Measurements from ENCODE around the gene EHMT1. TPM values are rescaled to one million over a fixed set of nuclear protein-coding genes. Genes with fewer than 3 reads are reported as not detected.

The EHMT1 gene
- total and polyA plus RNA-seq, 2 experiments from 2014 or later, result 162 to 177 TPM

DNA sequence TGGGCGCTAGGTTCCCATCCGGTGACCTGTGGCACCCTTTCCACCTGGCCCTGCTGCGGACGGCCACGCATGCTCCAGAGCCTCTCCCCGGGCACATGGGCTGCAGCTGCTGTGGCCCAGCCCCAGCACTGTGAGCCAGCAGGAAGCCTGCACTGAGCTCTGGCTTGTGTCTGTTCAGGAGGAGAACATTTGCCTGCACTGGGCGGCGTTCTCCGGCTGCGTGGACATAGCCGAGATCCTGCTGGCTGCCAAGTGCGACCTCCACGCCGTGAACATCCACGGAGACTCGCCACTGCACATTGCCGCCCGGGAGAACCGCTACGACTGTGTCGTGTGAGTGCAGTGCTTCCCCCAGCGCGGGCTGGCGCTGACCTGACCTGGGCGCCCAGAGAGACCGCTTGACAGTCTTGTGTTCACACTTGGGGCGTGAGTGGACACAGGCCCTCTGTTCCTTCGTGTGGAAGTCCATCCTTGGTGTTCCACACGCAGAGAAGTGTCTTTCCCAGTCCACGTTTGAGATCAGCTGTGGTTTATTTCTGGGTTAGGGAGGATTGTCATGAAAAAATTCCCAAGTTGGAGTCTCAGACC lies 192.6 kb downstream of the EHMT1 start (continued):
- TF ChIP-seq, protein P1, sequence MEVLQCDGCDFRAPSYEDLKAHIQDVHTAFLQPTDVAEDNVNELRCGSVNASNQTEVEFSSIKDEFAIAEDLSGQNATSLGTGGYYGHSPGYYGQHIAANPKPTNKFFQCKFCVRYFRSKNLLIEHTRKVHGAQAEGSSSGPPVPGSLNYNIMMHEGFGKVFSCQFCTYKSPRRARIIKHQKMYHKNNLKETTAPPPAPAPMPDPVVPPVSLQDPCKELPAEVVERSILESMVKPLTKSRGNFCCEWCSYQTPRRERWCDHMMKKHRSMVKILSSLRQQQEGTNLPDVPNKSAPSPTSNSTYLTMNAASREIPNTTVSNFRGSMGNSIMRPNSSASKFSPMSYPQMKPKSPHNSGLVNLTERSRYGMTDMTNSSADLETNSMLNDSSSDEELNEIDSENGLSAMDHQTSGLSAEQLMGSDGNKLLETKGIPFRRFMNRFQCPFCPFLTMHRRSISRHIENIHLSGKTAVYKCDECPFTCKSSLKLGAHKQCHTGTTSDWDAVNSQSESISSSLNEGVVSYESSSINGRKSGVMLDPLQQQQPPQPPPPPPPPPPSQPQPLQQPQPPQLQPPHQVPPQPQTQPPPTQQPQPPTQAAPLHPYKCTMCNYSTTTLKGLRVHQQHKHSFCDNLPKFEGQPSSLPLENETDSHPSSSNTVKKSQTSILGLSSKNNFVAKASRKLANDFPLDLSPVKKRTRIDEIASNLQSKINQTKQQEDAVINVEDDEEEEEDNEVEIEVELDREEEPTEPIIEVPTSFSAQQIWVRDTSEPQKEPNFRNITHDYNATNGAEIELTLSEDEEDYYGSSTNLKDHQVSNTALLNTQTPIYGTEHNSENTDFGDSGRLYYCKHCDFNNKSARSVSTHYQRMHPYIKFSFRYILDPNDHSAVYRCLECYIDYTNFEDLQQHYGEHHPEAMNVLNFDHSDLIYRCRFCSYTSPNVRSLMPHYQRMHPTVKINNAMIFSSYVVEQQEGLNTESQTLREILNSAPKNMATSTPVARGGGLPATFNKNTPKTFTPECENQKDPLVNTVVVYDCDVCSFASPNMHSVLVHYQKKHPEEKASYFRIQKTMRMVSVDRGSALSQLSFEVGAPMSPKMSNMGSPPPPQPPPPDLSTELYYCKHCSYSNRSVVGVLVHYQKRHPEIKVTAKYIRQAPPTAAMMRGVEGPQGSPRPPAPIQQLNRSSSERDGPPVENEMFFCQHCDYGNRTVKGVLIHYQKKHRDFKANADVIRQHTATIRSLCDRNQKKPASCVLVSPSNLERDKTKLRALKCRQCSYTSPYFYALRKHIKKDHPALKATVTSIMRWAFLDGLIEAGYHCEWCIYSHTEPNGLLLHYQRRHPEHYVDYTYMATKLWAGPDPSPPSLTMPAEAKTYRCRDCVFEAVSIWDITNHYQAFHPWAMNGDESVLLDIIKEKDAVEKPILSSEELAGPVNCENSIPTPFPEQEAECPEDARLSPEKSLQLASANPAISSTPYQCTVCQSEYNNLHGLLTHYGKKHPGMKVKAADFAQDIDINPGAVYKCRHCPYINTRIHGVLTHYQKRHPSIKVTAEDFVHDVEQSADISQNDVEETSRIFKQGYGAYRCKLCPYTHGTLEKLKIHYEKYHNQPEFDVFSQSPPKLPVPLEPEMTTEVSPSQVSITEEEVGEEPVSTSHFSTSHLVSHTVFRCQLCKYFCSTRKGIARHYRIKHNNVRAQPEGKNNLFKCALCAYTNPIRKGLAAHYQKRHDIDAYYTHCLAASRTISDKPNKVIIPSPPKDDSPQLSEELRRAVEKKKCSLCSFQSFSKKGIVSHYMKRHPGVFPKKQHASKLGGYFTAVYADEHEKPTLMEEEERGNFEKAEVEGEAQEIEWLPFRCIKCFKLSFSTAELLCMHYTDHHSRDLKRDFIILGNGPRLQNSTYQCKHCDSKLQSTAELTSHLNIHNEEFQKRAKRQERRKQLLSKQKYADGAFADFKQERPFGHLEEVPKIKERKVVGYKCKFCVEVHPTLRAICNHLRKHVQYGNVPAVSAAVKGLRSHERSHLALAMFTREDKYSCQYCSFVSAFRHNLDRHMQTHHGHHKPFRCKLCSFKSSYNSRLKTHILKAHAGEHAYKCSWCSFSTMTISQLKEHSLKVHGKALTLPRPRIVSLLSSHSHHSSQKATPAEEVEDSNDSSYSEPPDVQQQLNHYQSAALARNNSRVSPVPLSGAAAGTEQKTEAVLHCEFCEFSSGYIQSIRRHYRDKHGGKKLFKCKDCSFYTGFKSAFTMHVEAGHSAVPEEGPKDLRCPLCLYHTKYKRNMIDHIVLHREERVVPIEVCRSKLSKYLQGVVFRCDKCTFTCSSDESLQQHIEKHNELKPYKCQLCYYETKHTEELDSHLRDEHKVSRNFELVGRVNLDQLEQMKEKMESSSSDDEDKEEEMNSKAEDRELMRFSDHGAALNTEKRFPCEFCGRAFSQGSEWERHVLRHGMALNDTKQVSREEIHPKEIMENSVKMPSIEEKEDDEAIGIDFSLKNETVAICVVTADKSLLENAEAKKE (CRISPR knock-in tag; IDR thresholded peaks at IDR 0.05), result no peak
- TF ChIP-seq STAT1 (IDR thresholded peaks at IDR 0.05; ENCODE audit: unreplicated experiment), result no peak
- no peak for TF ChIP-seq EZH2phosphoT487 (IDR thresholded peaks at IDR 0.05; ENCODE audit: unreplicated experiment)
- TF ChIP-seq ZNF114 (CRISPR knock-in tag; IDR thresholded peaks at IDR 0.05), result no peak
- TF ChIP-seq NANOG (IDR thresholded peaks at IDR 0.05; ENCODE audit: borderline replicate concordance), result no peak
- no peak for TF ChIP-seq CREB1 (CRISPR knock-in tag; IDR thresholded peaks at IDR 0.05; ENCODE audit: low read depth)
- TF ChIP-seq JUNB (IDR thresholded peaks at IDR 0.05; ENCODE audit: unreplicated experiment), result no peak

DNA sequence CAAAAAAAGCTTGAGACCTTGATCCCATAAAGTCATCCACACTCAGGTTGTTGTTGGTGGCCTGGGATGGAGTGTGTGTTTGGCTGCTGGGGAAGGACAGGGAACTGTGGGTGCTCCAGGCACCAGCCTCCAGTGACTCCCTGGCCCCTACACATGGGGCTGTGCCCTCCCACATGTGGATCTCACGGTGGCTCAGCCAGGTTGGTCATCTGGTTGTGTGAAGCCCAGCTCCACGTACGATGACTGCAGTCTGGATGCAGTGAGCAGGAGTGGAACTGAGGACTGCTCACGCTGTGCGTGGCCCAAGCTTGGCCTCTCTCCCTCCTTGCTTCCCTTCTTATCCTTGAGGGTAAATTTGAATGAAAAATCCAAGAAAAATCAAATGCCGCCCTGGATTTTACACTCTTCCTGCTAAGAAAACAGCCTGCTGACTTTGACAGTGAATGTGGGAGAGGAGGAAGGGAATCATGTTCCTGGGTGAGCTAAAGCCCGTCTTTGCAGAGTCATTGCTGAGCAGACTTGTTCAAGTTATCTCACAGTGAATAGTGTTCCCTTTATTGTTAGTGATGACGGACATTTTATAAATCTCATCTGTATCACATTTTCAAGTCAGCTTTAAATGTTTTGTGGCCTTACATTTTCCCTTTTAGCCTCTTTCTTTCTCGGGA lies 193.7 kb downstream of the EHMT1 start:
- peaks cover 59% of the 10 kb centered on the region for H3K36me3 Mint-ChIP-seq (ENCODE audit: low read depth)
- Histone ChIP-seq H3F3A (replicated peaks; ENCODE audit: low read depth) (no peaks in the 10 kb centered on the region), H3K36me3 (ENCODE audit: insufficient read depth) (peaks cover 10% of the 10 kb centered on the region), H4K20me1 (replicated peaks; ENCODE audit: insufficient read depth) (no peaks in the 10 kb centered on the region; the same call in 1 of the 2 replicates), H3K4me2 (no peak overlapping the region), H3K27me3 (ENCODE audit: insufficient read depth) (no peaks in the 10 kb centered on the region), H3K4me1 (ENCODE audit: insufficient read depth) (no peaks in the 10 kb centered on the region), H3K79me2 (replicated peaks; ENCODE audit: insufficient read depth) (no peaks in the 10 kb centered on the region), H2AFZ (no peak overlapping the region), H3K4me3 (no peak overlapping the region), H3K9me2 (ENCODE audit: insufficient read depth) (no peaks in the 10 kb centered on the region), H3K27ac (ENCODE audit: low read depth) (no peak overlapping the region)
- peak overlapping the region; percentile 74; the same call in 1 of the 2 replicates for H3K27ac Mint-ChIP-seq
- TF ChIP-seq CREB1 (CRISPR knock-in tag; IDR thresholded peaks at IDR 0.05; ENCODE audit: low read depth) (no peak), EZH2phosphoT487 (IDR thresholded peaks at IDR 0.05; ENCODE audit: unreplicated experiment) (no peak), JUNB (IDR thresholded peaks at IDR 0.05; ENCODE audit: unreplicated experiment) (no peak), EZH2 (IDR thresholded peaks at IDR 0.05; ENCODE audit: low read depth, unreplicated experiment) (no peak), POLR2AphosphoS5 (IDR thresholded peaks at IDR 0.05; ENCODE audit: low read depth) (no peak), STAT1 (IDR thresholded peaks at IDR 0.05; ENCODE audit: unreplicated experiment) (no peak)
- TF ChIP-seq, protein P2, sequence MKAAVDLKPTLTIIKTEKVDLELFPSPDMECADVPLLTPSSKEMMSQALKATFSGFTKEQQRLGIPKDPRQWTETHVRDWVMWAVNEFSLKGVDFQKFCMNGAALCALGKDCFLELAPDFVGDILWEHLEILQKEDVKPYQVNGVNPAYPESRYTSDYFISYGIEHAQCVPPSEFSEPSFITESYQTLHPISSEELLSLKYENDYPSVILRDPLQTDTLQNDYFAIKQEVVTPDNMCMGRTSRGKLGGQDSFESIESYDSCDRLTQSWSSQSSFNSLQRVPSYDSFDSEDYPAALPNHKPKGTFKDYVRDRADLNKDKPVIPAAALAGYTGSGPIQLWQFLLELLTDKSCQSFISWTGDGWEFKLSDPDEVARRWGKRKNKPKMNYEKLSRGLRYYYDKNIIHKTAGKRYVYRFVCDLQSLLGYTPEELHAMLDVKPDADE (IDR thresholded peaks at IDR 0.05), result no peak
- TF ChIP-seq, protein P3, sequence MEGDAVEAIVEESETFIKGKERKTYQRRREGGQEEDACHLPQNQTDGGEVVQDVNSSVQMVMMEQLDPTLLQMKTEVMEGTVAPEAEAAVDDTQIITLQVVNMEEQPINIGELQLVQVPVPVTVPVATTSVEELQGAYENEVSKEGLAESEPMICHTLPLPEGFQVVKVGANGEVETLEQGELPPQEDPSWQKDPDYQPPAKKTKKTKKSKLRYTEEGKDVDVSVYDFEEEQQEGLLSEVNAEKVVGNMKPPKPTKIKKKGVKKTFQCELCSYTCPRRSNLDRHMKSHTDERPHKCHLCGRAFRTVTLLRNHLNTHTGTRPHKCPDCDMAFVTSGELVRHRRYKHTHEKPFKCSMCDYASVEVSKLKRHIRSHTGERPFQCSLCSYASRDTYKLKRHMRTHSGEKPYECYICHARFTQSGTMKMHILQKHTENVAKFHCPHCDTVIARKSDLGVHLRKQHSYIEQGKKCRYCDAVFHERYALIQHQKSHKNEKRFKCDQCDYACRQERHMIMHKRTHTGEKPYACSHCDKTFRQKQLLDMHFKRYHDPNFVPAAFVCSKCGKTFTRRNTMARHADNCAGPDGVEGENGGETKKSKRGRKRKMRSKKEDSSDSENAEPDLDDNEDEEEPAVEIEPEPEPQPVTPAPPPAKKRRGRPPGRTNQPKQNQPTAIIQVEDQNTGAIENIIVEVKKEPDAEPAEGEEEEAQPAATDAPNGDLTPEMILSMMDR (conservative IDR thresholded peaks at IDR 0.05; ENCODE audit: low read depth in 2 of 2), result no peak
- no peak for DNase-seq (ENCODE audit: low spot score)
- H3K9me3 Mint-ChIP-seq, result peaks cover 7% of the 10 kb centered on the region; the same call in 2 of the 3 replicates
- no peak overlapping the region for H3K4me3 Mint-ChIP-seq
- no peaks in the 10 kb centered on the region for H3K4me1 Mint-ChIP-seq
- no peak for ATAC-seq
- H3K27me3 Mint-ChIP-seq (ENCODE audit: insufficient read depth, low read depth, poor library complexity), result peaks cover 10% of the 10 kb centered on the region
